Erythroblast (primary cell): Measurements from ENCODE around the gene RNF112.

ENCODE experiments used
- GATA1 ChIP-seq: IDR thresholded peaks from 2 replicates; pipeline ENCODE4 v1.6.1; 2011; ENCODE audit warnings: low read depth, mild to moderate bottlenecking, control low read depth, low read length, moderate library complexity
- POLR2A ChIP-seq: IDR thresholded peaks from 2 replicates; pipeline ENCODE4 v1.6.1; 2011; ENCODE audit warnings: mild to moderate bottlenecking, low read length

DNA sequence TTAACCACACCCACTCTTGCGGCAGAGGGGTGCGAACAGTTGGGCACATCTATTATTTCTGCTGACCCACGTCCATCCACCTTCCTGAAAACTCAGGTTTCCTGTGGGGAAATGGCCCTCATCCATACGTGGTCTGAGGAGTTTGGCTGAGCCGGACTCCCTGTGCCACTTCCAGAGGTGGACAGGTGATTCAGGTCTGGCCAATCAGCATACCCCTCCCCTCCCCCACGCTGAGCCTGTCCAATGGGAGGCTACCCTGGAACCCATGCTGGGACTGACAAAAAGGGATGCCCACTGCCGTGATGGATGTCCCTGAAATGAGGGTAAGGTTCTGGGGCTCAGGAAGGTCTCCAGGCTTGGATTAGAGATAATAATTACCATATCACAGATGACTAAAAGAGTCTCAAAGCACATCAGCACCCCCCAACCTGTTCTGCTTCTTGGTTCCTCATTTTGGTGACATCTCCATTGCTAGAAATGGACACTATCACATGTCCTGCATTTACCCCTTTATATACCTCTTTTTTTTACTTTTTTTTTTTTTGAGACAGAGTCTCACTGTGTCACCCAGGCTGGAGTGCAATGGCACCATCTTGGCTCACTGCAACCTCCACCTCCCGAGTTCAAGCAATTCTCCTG is 38.0 kb upstream of the RNF112 start:
- no peak for TF ChIP-seq POLR2A
- no peak for TF ChIP-seq GATA1
